Kidney glomerular epithelial cell (primary cell): ENCODE data around the gene CCDC28B.

Experiments
- DNase-seq: peaks from one replicate; lab custom pipeline; 2025; lab: John Stamatoyannopoulos, UW

CCDC28B gene

GRCh38 chr1:32195531-32195930 lies 4.9 kb upstream of the CCDC28B start:
- no peak for DNase-seq

GRCh38 chr1:32195972-32196823 lies 4.2 kb upstream of the CCDC28B start:
- DNase-seq = no peak

GRCh38 chr1:32197074-32197473 lies 3.3 kb upstream of the CCDC28B start:
- no peak for DNase-seq

GRCh38 chr1:32197837-32198236 lies 2.6 kb upstream of the CCDC28B start:
- DNase-seq = no peak

- DNase-seq = no peak
Observed at GRCh38 chr1:32198237-32199042, 2.0 kb upstream of the CCDC28B start.

- no peak for DNase-seq
Observed at GRCh38 chr1:32199043-32199716, 1.2 kb upstream of the CCDC28B start.

- no peak for DNase-seq
Observed at GRCh38 chr1:32199717-32200072, 700 bp upstream of the CCDC28B start.

- DNase-seq = no peak
Observed at GRCh38 chr1:32201011-32201855, 838 bp downstream of the CCDC28B start.

- DNase-seq = no peak
Observed at GRCh38 chr1:32204943-32205361, 4.6 kb downstream of the CCDC28B start.

GRCh38 chr1:32205401-32206370 lies 5.3 kb downstream of the CCDC28B start, which contains the start of gene IQCC:
IQCC (plus strand) TSS chr1:32205671; CDS start chr1:32205682, 11 bp downstream.
- DNase-seq = peak; percentile 74

- DNase-seq = no peak
Observed at GRCh38 chr1:32208469-32208868, 8.1 kb downstream of the CCDC28B start.

- DNase-seq = peak; percentile 40
Observed at GRCh38 chr1:32208891-32209328, 8.5 kb downstream of the CCDC28B start, which contains the start of gene DCDC2B. DCDC2B (plus strand) TSS chr1:32209089; CDS start chr1:32209094, 5 bp downstream.

- peak; percentile 13 for DNase-seq
Observed at GRCh38 chr1:32215629-32216480, 15.5 kb downstream of the CCDC28B start.

- DNase-seq = no peak
Observed at GRCh38 chr1:32216566-32216965, 16.2 kb downstream of the CCDC28B start.

GRCh38 chr1:32219022-32219421 lies 18.6 kb downstream of the CCDC28B start:
- no peak for DNase-seq

- peak; percentile 79 for DNase-seq
Observed at GRCh38 chr1:32220746-32221580, 20.6 kb downstream of the CCDC28B start.

- no peak for DNase-seq
Observed at GRCh38 chr1:32221581-32221979, 21.2 kb downstream of the CCDC28B start.
